Prostate gland (tissue), 2 donors: ENCODE results near the gene SLC25A11.

ENCODE experiments used
- POLR2A ChIP-seq: fragments of 450-650 bp; IDR thresholded peaks from one replicate; pipeline ENCODE4 v1.6.1; 2016; ENCODE audit warnings: antibody characterized with exemption, mild to moderate bottlenecking
- POLR2AphosphoS5 ChIP-seq: sonication (generic); formaldehyde crosslinking; IDR thresholded peaks from one replicate; pipeline ENCODE4 v1.6.1; 2017; ENCODE audit warnings: antibody characterized with exemption
- TF ChIP-seq, protein P1 (sequence below), 4 experiments: fragments of 200-600 bp in 2 of 4; fragments of 450-650 bp in 2 of 4; sonication (generic) in 2 of 4; IDR thresholded peaks; 1 replicate in 3 of 4; 2 replicates in 1 of 4; pipeline ENCODE4 v1.5.1; 2016 to 2019; ENCODE audit warnings: antibody characterized with exemption in 4 of 4, mild to moderate bottlenecking in 2 of 4, moderate library complexity in 2 of 4

DNA sequence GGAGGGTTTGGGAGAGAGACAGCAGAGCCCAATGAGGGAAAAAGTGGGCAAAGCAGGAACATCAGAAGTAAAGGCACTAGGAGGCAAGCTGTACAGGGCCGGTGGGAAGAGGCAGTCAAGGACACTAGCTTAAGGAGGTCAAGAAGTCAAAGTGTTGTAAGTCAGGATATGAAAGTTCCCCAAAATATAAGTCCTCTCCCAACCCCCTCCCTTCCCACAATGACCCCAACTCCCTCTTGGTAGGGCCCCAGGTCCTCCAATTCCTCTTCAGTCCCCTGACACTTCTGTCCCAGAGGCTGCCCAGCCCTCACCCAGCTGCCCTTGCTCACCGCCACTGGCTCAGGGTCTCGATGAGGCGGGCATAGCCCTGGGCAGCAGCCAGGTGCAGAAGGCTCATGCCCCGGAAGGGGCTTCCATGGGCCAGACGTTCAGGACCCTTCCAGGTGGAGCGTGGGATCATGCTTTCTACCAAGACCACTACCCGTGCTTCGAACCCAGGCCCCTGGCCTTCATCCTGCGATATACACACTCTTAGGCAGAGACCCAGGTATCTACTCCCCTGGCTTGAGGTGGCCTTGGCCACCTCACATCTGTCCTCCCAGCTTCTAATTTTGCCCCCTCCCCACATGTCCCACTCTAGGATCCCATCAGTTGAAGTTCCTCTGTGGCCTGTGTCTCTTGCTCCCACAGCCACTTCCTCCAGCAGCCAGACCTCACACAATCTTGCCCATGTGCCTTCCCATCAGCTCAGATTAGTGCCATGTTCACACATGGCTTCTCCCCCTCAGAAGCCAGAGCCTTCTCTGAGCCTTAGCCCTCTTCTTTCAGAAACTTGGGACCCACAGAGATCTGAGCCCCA is 33.6 kb upstream of the SLC25A11 start:
- TF ChIP-seq, protein P1, sequence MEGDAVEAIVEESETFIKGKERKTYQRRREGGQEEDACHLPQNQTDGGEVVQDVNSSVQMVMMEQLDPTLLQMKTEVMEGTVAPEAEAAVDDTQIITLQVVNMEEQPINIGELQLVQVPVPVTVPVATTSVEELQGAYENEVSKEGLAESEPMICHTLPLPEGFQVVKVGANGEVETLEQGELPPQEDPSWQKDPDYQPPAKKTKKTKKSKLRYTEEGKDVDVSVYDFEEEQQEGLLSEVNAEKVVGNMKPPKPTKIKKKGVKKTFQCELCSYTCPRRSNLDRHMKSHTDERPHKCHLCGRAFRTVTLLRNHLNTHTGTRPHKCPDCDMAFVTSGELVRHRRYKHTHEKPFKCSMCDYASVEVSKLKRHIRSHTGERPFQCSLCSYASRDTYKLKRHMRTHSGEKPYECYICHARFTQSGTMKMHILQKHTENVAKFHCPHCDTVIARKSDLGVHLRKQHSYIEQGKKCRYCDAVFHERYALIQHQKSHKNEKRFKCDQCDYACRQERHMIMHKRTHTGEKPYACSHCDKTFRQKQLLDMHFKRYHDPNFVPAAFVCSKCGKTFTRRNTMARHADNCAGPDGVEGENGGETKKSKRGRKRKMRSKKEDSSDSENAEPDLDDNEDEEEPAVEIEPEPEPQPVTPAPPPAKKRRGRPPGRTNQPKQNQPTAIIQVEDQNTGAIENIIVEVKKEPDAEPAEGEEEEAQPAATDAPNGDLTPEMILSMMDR (IDR thresholded peaks at IDR 0.05): no peak
- TF ChIP-seq POLR2AphosphoS5 (no peak), POLR2A (no peak)
